PC-9 (cell line): Measurements from ENCODE around the gene ACBD4.

Experiments used
- EZH2 ChIP-seq: fragments of 200-600 bp; sonication (generic); IDR thresholded peaks from 2 replicates; pipeline ENCODE4 v1.8.0; 2017; ENCODE audit warnings: antibody characterized with exemption, low read depth
- TF ChIP-seq, protein P1 (sequence below): fragments of 200-600 bp; sonication (generic); conservative IDR thresholded peaks from 2 replicates; pipeline ENCODE4 v1.6.1; 2017; ENCODE audit warnings: mixed run types, antibody characterized with exemption, mild to moderate bottlenecking, moderate library complexity

DNA sequence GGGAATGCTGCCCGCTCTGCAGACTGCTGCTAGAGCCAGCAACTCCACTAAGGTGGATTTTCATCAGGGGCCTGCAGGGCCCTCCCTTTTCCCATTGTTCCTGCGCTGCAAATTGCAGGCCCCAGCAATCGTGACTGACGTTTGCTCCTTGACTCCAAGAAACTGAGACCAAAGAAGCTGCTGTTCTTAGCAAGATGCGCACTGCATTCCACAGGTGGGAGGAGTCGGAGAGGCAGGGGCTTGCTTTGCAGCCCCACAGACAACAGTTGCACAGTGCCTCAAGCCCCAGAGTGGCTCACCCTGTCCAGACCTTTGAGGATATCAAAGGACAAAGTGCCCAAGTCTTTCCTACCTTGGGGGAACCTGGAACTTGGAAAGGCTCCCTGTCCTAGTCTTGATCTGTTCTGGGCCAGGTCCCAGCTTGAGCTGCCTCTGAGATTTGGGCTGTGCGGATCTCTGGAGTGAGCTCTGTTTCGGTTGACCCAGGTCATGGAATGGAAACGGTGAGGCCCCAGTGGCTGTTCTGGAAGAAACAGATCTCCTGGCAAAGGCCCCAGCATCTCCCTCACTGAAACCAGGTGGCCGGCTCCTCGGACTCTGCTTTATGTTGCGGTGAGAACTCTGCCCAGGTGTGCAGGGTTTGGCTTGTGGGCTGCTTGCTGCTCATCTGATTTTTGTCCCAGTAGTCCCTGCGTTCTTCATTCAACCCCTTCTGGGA is 28.0 kb upstream of the ACBD4 start:
- TF ChIP-seq, protein P1, sequence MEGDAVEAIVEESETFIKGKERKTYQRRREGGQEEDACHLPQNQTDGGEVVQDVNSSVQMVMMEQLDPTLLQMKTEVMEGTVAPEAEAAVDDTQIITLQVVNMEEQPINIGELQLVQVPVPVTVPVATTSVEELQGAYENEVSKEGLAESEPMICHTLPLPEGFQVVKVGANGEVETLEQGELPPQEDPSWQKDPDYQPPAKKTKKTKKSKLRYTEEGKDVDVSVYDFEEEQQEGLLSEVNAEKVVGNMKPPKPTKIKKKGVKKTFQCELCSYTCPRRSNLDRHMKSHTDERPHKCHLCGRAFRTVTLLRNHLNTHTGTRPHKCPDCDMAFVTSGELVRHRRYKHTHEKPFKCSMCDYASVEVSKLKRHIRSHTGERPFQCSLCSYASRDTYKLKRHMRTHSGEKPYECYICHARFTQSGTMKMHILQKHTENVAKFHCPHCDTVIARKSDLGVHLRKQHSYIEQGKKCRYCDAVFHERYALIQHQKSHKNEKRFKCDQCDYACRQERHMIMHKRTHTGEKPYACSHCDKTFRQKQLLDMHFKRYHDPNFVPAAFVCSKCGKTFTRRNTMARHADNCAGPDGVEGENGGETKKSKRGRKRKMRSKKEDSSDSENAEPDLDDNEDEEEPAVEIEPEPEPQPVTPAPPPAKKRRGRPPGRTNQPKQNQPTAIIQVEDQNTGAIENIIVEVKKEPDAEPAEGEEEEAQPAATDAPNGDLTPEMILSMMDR: no peak
- no peak for TF ChIP-seq EZH2
